ENCODE data around the gene CDCP2.

The CDCP2 gene

GRCh38 chr1:54103414-54103813, 49.4 kb downstream of the CDCP2 start:
- H4K8ac ChIP-seq (ENCODE audit: low read depth, low read length) = no peak overlapping the region

GRCh38 chr1:54100500-54100899, 52.3 kb downstream of the CDCP2 start:
- H3K9ac ChIP-seq (ENCODE audit: low read length) = no peak overlapping the region
- H3K4me3 ChIP-seq (ENCODE audit: low read depth, low read length) = no peak overlapping the region
- H2AFZ ChIP-seq (ENCODE audit: insufficient read depth, low read length, poor library complexity) = no peak overlapping the region
- no peaks in the 10 kb centered on the region for H3K79me2 ChIP-seq (ENCODE audit: control insufficient read depth, insufficient read depth, low read length, poor library complexity)
- no peak overlapping the region for H3K4ac ChIP-seq (ENCODE audit: low read depth, low read length)
- no peak overlapping the region for H4K8ac ChIP-seq (ENCODE audit: low read depth, low read length)
- H3K14ac ChIP-seq (ENCODE audit: low read length) = no peak overlapping the region
- no CpG with 5 or more reads among the region's 2 CpGs for WGBS (ENCODE audit: extremely low coverage, insufficient coverage, insufficient read length)
- H4K12ac ChIP-seq (ENCODE audit: low read depth, low read length) = no peak overlapping the region
- no peak overlapping the region for H3K4me2 ChIP-seq (ENCODE audit: low read length)
- DNase-seq = no peak
- H3K79me1 ChIP-seq (ENCODE audit: low read length) = no peaks in the 10 kb centered on the region
- no peak overlapping the region for H2AK5ac ChIP-seq (ENCODE audit: low read length)
- no peaks in the 10 kb centered on the region for H3K4me1 ChIP-seq (ENCODE audit: control insufficient read depth in 1 of 2, insufficient read depth in 2 of 2, low read length in 2 of 2)
- no peaks in the 10 kb centered on the region for H3K27me3 ChIP-seq (ENCODE audit: insufficient read depth, low read length)
- no peak overlapping the region for H2BK120ac ChIP-seq (ENCODE audit: insufficient read depth, low read length, poor library complexity)
- H3K36me3 ChIP-seq (ENCODE audit: control insufficient read depth in 1 of 2, insufficient read depth in 2 of 2, low read length in 2 of 2) = peaks cover 0 to 5% of the 10 kb centered on the region in 2 experiments
- no peak overlapping the region for H3K18ac ChIP-seq (ENCODE audit: low read length)
- no peak overlapping the region for H2BK5ac ChIP-seq (ENCODE audit: low read depth, low read length, poor library complexity)
- H2BK12ac ChIP-seq (ENCODE audit: low read length) = no peak overlapping the region
- peaks cover 1% of the 10 kb centered on the region for H3K9me3 ChIP-seq (ENCODE audit: insufficient read depth, low read depth, low read length)
- no peak overlapping the region for H3K27ac ChIP-seq (ENCODE audit: low read depth, low read length)
- no peak overlapping the region for H4K91ac ChIP-seq (ENCODE audit: low read depth, low read length)
- no peak overlapping the region for H3K23ac ChIP-seq (ENCODE audit: low read length)

More at GRCh38 chr1:54103414-54103813, 49.4 kb downstream of the CDCP2 start:
- H4K12ac ChIP-seq (ENCODE audit: low read depth, low read length) = no peak overlapping the region
- no peak overlapping the region for H3K4ac ChIP-seq (ENCODE audit: low read depth, low read length)
- H3K79me1 ChIP-seq (ENCODE audit: low read length) = no peaks in the 10 kb centered on the region
- no peak overlapping the region for H2AFZ ChIP-seq (ENCODE audit: insufficient read depth, low read length, poor library complexity)
- H3K36me3 ChIP-seq (ENCODE audit: control insufficient read depth in 1 of 2, insufficient read depth in 2 of 2, low read length in 2 of 2) = no peaks in the 10 kb centered on the region
- H3K27ac ChIP-seq (ENCODE audit: low read depth, low read length) = no peak overlapping the region
- H2BK5ac ChIP-seq (ENCODE audit: low read depth, low read length, poor library complexity) = no peak overlapping the region
- no peak overlapping the region for H3K18ac ChIP-seq (ENCODE audit: low read length)
- no peak overlapping the region for H2AK5ac ChIP-seq (ENCODE audit: low read length)
- no peaks in the 10 kb centered on the region for H3K4me1 ChIP-seq (ENCODE audit: control insufficient read depth in 1 of 2, insufficient read depth in 2 of 2, low read length in 2 of 2)
- H3K23ac ChIP-seq (ENCODE audit: low read length) = no peak overlapping the region
- no peak overlapping the region for H3K9ac ChIP-seq (ENCODE audit: low read length)
- DNase-seq = no peak
- no peak overlapping the region for H2BK12ac ChIP-seq (ENCODE audit: low read length)
- H3K27me3 ChIP-seq (ENCODE audit: insufficient read depth, low read length) = no peaks in the 10 kb centered on the region
- no peak overlapping the region for H3K14ac ChIP-seq (ENCODE audit: low read length)
- H3K9me3 ChIP-seq (ENCODE audit: insufficient read depth, low read depth, low read length) = peaks cover 1% of the 10 kb centered on the region
- no CpG with 5 or more reads among the region's 6 CpGs for WGBS (ENCODE audit: extremely low coverage, insufficient coverage, insufficient read length)
- no peak overlapping the region for H3K4me2 ChIP-seq (ENCODE audit: low read length)
- no peaks in the 10 kb centered on the region for H3K79me2 ChIP-seq (ENCODE audit: control insufficient read depth, insufficient read depth, low read length, poor library complexity)
- H2BK120ac ChIP-seq (ENCODE audit: insufficient read depth, low read length, poor library complexity) = no peak overlapping the region
- H3K4me3 ChIP-seq (ENCODE audit: low read depth, low read length) = no peak overlapping the region
- H4K91ac ChIP-seq (ENCODE audit: low read depth, low read length) = no peak overlapping the region

- Histone ChIP-seq H3K36me3 (ENCODE audit: control insufficient read depth in 1 of 2, insufficient read depth in 2 of 2, low read length in 2 of 2) (peaks cover 0 to 5% of the 10 kb centered on the region in 2 experiments), H2BK5ac (ENCODE audit: low read depth, low read length, poor library complexity) (no peak overlapping the region), H3K79me1 (ENCODE audit: low read length) (no peaks in the 10 kb centered on the region), H3K23ac (ENCODE audit: low read length) (no peak overlapping the region), H3K14ac (ENCODE audit: low read length) (no peak overlapping the region), H3K9me3 (ENCODE audit: insufficient read depth, low read depth, low read length) (peaks cover 1% of the 10 kb centered on the region), H2AK5ac (ENCODE audit: low read length) (no peak overlapping the region), H3K4ac (ENCODE audit: low read depth, low read length) (no peak overlapping the region), H2BK120ac (ENCODE audit: insufficient read depth, low read length, poor library complexity) (no peak overlapping the region), H3K4me1 (ENCODE audit: control insufficient read depth in 1 of 2, insufficient read depth in 2 of 2, low read length in 2 of 2) (no peaks in the 10 kb centered on the region), H3K18ac (ENCODE audit: low read length) (no peak overlapping the region), H3K27me3 (ENCODE audit: insufficient read depth, low read length) (no peaks in the 10 kb centered on the region), H3K79me2 (ENCODE audit: control insufficient read depth, insufficient read depth, low read length, poor library complexity) (no peaks in the 10 kb centered on the region), H3K27ac (ENCODE audit: low read depth, low read length) (no peak overlapping the region), H4K8ac (ENCODE audit: low read depth, low read length) (no peak overlapping the region), H3K4me2 (ENCODE audit: low read length) (no peak overlapping the region), H2BK12ac (ENCODE audit: low read length) (no peak overlapping the region), H4K12ac (ENCODE audit: low read depth, low read length) (no peak overlapping the region), H4K91ac (ENCODE audit: low read depth, low read length) (no peak overlapping the region), H3K4me3 (ENCODE audit: low read depth, low read length) (no peak overlapping the region), H2AFZ (ENCODE audit: insufficient read depth, low read length, poor library complexity) (no peak overlapping the region), H3K9ac (ENCODE audit: low read length) (no peak overlapping the region)
- DNase-seq = no peak
- WGBS (ENCODE audit: extremely low coverage, insufficient coverage, insufficient read length) = no CpG with 5 or more reads among the region's 6 CpGs
Measured at GRCh38 chr1:54099061-54099610, 53.7 kb downstream of the CDCP2 start.

- no peak overlapping the region for H3K27ac ChIP-seq (ENCODE audit: low read depth, low read length)
- no peak overlapping the region for H4K8ac ChIP-seq (ENCODE audit: low read depth, low read length)
- H3K18ac ChIP-seq (ENCODE audit: low read length) = no peak overlapping the region
- H2AFZ ChIP-seq (ENCODE audit: insufficient read depth, low read length, poor library complexity) = no peak overlapping the region
- H3K79me2 ChIP-seq (ENCODE audit: control insufficient read depth, insufficient read depth, low read length, poor library complexity) = no peaks in the 10 kb centered on the region
- no peak overlapping the region for H2BK120ac ChIP-seq (ENCODE audit: insufficient read depth, low read length, poor library complexity)
- no peak overlapping the region for H2BK12ac ChIP-seq (ENCODE audit: low read length)
- H3K9me3 ChIP-seq (ENCODE audit: insufficient read depth, low read depth, low read length) = no peaks in the 10 kb centered on the region
- no CpG with 5 or more reads among the region's 7 CpGs for WGBS (ENCODE audit: extremely low coverage, insufficient coverage, insufficient read length)
- no peak overlapping the region for H4K12ac ChIP-seq (ENCODE audit: low read depth, low read length)
- H3K79me1 ChIP-seq (ENCODE audit: low read length) = no peaks in the 10 kb centered on the region
- no peak overlapping the region for H2AK5ac ChIP-seq (ENCODE audit: low read length)
- no peak overlapping the region for H3K4ac ChIP-seq (ENCODE audit: low read depth, low read length)
- no peak overlapping the region for H3K23ac ChIP-seq (ENCODE audit: low read length)
- no peak overlapping the region for H3K14ac ChIP-seq (ENCODE audit: low read length)
- H3K9ac ChIP-seq (ENCODE audit: low read length) = no peak overlapping the region
- H2BK5ac ChIP-seq (ENCODE audit: low read depth, low read length, poor library complexity) = no peak overlapping the region
- H3K4me2 ChIP-seq (ENCODE audit: low read length) = no peak overlapping the region
- DNase-seq = no peak
- no peaks in the 10 kb centered on the region for H3K4me1 ChIP-seq (ENCODE audit: control insufficient read depth in 1 of 2, insufficient read depth in 2 of 2, low read length in 2 of 2)
- no peaks in the 10 kb centered on the region for H3K27me3 ChIP-seq (ENCODE audit: insufficient read depth, low read length)
- peaks cover 0 to 5% of the 10 kb centered on the region in 2 experiments for H3K36me3 ChIP-seq (ENCODE audit: control insufficient read depth in 1 of 2, insufficient read depth in 2 of 2, low read length in 2 of 2)
- H4K91ac ChIP-seq (ENCODE audit: low read depth, low read length) = no peak overlapping the region
- no peak overlapping the region for H3K4me3 ChIP-seq (ENCODE audit: low read depth, low read length)
Measured at GRCh38 chr1:54096877-54097240, 55.9 kb downstream of the CDCP2 start.
